ENCODE measurements around the gene MICAL3.

DNA sequence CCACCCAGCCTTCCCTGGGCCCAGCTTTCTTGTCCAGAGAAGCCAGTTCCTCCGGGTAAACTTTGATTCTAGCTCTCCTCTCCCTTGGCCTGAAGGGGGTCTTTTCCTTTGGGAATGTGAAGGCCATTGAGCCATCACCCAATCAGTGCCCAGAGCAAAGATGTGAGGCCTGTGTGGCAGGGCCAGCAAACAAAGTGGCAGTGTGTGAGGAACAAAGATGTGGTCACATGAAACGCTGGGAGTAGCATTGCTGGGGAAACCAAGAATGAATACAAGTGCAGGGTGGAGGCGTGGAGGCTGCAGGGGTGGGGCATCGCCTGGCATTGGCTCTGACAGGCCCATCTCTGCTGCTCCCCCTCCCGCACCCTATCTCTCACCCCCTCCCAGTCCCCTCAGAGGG is 158.2 kb downstream of the MICAL3 start:
- TF ChIP-seq, protein P1, sequence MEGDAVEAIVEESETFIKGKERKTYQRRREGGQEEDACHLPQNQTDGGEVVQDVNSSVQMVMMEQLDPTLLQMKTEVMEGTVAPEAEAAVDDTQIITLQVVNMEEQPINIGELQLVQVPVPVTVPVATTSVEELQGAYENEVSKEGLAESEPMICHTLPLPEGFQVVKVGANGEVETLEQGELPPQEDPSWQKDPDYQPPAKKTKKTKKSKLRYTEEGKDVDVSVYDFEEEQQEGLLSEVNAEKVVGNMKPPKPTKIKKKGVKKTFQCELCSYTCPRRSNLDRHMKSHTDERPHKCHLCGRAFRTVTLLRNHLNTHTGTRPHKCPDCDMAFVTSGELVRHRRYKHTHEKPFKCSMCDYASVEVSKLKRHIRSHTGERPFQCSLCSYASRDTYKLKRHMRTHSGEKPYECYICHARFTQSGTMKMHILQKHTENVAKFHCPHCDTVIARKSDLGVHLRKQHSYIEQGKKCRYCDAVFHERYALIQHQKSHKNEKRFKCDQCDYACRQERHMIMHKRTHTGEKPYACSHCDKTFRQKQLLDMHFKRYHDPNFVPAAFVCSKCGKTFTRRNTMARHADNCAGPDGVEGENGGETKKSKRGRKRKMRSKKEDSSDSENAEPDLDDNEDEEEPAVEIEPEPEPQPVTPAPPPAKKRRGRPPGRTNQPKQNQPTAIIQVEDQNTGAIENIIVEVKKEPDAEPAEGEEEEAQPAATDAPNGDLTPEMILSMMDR (IDR thresholded peaks at IDR 0.05; ENCODE audit: insufficient read depth, low read length): no peak
- no peak for TF ChIP-seq SPI1 (IDR thresholded peaks at IDR 0.05; ENCODE audit: borderline replicate concordance, low read depth)
- TF ChIP-seq, protein P2, sequence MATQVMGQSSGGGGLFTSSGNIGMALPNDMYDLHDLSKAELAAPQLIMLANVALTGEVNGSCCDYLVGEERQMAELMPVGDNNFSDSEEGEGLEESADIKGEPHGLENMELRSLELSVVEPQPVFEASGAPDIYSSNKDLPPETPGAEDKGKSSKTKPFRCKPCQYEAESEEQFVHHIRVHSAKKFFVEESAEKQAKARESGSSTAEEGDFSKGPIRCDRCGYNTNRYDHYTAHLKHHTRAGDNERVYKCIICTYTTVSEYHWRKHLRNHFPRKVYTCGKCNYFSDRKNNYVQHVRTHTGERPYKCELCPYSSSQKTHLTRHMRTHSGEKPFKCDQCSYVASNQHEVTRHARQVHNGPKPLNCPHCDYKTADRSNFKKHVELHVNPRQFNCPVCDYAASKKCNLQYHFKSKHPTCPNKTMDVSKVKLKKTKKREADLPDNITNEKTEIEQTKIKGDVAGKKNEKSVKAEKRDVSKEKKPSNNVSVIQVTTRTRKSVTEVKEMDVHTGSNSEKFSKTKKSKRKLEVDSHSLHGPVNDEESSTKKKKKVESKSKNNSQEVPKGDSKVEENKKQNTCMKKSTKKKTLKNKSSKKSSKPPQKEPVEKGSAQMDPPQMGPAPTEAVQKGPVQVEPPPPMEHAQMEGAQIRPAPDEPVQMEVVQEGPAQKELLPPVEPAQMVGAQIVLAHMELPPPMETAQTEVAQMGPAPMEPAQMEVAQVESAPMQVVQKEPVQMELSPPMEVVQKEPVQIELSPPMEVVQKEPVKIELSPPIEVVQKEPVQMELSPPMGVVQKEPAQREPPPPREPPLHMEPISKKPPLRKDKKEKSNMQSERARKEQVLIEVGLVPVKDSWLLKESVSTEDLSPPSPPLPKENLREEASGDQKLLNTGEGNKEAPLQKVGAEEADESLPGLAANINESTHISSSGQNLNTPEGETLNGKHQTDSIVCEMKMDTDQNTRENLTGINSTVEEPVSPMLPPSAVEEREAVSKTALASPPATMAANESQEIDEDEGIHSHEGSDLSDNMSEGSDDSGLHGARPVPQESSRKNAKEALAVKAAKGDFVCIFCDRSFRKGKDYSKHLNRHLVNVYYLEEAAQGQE (IDR thresholded peaks at IDR 0.05; ENCODE audit: insufficient replicate concordance, low read depth): no peak
